ENCODE measurements around the gene DPYD. TPM values are rescaled to one million over a fixed set of nuclear protein-coding genes. Genes with fewer than 3 reads are reported as not detected.

DPYD gene
- total and polyA plus RNA-seq, 9 of the 15 experiments (the other 6 are each of a cell fraction or from before 2014, with no cell fraction given), result 0.03 to 0.25 (median 0.08) TPM; not detected in 2

GRCh38 chr1:97802011-97802410, 118.8 kb downstream of the DPYD start (continued):
- TF ChIP-seq, protein P1, sequence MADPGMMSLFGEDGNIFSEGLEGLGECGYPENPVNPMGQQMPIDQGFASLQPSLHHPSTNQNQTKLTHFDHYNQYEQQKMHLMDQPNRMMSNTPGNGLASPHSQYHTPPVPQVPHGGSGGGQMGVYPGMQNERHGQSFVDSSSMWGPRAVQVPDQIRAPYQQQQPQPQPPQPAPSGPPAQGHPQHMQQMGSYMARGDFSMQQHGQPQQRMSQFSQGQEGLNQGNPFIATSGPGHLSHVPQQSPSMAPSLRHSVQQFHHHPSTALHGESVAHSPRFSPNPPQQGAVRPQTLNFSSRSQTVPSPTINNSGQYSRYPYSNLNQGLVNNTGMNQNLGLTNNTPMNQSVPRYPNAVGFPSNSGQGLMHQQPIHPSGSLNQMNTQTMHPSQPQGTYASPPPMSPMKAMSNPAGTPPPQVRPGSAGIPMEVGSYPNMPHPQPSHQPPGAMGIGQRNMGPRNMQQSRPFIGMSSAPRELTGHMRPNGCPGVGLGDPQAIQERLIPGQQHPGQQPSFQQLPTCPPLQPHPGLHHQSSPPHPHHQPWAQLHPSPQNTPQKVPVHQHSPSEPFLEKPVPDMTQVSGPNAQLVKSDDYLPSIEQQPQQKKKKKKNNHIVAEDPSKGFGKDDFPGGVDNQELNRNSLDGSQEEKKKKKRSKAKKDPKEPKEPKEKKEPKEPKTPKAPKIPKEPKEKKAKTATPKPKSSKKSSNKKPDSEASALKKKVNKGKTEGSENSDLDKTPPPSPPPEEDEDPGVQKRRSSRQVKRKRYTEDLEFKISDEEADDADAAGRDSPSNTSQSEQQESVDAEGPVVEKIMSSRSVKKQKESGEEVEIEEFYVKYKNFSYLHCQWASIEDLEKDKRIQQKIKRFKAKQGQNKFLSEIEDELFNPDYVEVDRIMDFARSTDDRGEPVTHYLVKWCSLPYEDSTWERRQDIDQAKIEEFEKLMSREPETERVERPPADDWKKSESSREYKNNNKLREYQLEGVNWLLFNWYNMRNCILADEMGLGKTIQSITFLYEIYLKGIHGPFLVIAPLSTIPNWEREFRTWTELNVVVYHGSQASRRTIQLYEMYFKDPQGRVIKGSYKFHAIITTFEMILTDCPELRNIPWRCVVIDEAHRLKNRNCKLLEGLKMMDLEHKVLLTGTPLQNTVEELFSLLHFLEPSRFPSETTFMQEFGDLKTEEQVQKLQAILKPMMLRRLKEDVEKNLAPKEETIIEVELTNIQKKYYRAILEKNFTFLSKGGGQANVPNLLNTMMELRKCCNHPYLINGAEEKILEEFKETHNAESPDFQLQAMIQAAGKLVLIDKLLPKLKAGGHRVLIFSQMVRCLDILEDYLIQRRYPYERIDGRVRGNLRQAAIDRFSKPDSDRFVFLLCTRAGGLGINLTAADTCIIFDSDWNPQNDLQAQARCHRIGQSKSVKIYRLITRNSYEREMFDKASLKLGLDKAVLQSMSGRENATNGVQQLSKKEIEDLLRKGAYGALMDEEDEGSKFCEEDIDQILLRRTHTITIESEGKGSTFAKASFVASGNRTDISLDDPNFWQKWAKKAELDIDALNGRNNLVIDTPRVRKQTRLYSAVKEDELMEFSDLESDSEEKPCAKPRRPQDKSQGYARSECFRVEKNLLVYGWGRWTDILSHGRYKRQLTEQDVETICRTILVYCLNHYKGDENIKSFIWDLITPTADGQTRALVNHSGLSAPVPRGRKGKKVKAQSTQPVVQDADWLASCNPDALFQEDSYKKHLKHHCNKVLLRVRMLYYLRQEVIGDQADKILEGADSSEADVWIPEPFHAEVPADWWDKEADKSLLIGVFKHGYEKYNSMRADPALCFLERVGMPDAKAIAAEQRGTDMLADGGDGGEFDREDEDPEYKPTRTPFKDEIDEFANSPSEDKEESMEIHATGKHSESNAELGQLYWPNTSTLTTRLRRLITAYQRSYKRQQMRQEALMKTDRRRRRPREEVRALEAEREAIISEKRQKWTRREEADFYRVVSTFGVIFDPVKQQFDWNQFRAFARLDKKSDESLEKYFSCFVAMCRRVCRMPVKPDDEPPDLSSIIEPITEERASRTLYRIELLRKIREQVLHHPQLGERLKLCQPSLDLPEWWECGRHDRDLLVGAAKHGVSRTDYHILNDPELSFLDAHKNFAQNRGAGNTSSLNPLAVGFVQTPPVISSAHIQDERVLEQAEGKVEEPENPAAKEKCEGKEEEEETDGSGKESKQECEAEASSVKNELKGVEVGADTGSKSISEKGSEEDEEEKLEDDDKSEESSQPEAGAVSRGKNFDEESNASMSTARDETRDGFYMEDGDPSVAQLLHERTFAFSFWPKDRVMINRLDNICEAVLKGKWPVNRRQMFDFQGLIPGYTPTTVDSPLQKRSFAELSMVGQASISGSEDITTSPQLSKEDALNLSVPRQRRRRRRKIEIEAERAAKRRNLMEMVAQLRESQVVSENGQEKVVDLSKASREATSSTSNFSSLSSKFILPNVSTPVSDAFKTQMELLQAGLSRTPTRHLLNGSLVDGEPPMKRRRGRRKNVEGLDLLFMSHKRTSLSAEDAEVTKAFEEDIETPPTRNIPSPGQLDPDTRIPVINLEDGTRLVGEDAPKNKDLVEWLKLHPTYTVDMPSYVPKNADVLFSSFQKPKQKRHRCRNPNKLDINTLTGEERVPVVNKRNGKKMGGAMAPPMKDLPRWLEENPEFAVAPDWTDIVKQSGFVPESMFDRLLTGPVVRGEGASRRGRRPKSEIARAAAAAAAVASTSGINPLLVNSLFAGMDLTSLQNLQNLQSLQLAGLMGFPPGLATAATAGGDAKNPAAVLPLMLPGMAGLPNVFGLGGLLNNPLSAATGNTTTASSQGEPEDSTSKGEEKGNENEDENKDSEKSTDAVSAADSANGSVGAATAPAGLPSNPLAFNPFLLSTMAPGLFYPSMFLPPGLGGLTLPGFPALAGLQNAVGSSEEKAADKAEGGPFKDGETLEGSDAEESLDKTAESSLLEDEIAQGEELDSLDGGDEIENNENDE (IDR thresholded peaks at IDR 0.05; ENCODE audit: low read depth, low read length), result no peak
- no peak for TF ChIP-seq PHB2 (IDR thresholded peaks at IDR 0.05; ENCODE audit: low read depth)
